ENCODE measurements around the gene ORM2.

The ORM2 gene

GRCh38 chr9:114294664-114295063 lies 35.0 kb upstream of the ORM2 start:
- no peak for DNase-seq (ENCODE audit: low spot score)

- no peak for DNase-seq (ENCODE audit: low spot score)
These were observed 33.3 kb upstream of the ORM2 start for GRCh38 chr9:114296338-114296737.

GRCh38 chr9:114299286-114300152 lies 30.1 kb upstream of the ORM2 start:
- no peak for DNase-seq (ENCODE audit: low spot score)

- DNase-seq (ENCODE audit: low spot score), result no peak
These were observed 29.4 kb upstream of the ORM2 start for GRCh38 chr9:114300153-114300845.

- no peak for DNase-seq (ENCODE audit: low spot score)
These were observed 28.5 kb upstream of the ORM2 start for GRCh38 chr9:114300846-114301797.

GRCh38 chr9:114301798-114302565 lies 27.7 kb upstream of the ORM2 start:
- no peak for DNase-seq (ENCODE audit: low spot score)

GRCh38 chr9:114302727-114303126 lies 26.9 kb upstream of the ORM2 start:
- no peak for DNase-seq (ENCODE audit: low spot score)

GRCh38 chr9:114303571-114303970 lies 26.1 kb upstream of the ORM2 start:
- no peak for DNase-seq (ENCODE audit: low spot score)

- no peak for DNase-seq (ENCODE audit: low spot score)
These were observed 25.7 kb upstream of the ORM2 start for GRCh38 chr9:114303977-114304376.

- no peak for DNase-seq (ENCODE audit: low spot score)
These were observed 25.1 kb upstream of the ORM2 start for GRCh38 chr9:114304416-114305188.

GRCh38 chr9:114307899-114308267 lies 21.8 kb upstream of the ORM2 start:
- DNase-seq (ENCODE audit: low spot score), result no peak

GRCh38 chr9:114308361-114308950 lies 21.2 kb upstream of the ORM2 start:
- no peak for DNase-seq (ENCODE audit: low spot score)

GRCh38 chr9:114309096-114309495 lies 20.6 kb upstream of the ORM2 start:
- no peak for DNase-seq (ENCODE audit: low spot score)

- no peak for DNase-seq (ENCODE audit: low spot score)
These were observed 18.9 kb upstream of the ORM2 start for GRCh38 chr9:114310471-114311450.

GRCh38 chr9:114311571-114312512 lies 17.8 kb upstream of the ORM2 start:
- no peak for DNase-seq (ENCODE audit: low spot score)

GRCh38 chr9:114312513-114312875 lies 17.2 kb upstream of the ORM2 start:
- no peak for DNase-seq (ENCODE audit: low spot score)

GRCh38 chr9:114313186-114313585 lies 16.5 kb upstream of the ORM2 start:
- DNase-seq (ENCODE audit: low spot score), result no peak

GRCh38 chr9:114314256-114314867 lies 15.3 kb upstream of the ORM2 start:
- DNase-seq (ENCODE audit: low spot score), result no peak
